ENCODE results near the gene SMAD4. TPM values are rescaled to one million over a fixed set of nuclear protein-coding genes. Genes with fewer than 3 reads are reported as not detected.

SMAD4 gene
- polyA plus RNA-seq, 3 donors, result 15.8 to 45.1 (median 28.3) TPM

DNA sequence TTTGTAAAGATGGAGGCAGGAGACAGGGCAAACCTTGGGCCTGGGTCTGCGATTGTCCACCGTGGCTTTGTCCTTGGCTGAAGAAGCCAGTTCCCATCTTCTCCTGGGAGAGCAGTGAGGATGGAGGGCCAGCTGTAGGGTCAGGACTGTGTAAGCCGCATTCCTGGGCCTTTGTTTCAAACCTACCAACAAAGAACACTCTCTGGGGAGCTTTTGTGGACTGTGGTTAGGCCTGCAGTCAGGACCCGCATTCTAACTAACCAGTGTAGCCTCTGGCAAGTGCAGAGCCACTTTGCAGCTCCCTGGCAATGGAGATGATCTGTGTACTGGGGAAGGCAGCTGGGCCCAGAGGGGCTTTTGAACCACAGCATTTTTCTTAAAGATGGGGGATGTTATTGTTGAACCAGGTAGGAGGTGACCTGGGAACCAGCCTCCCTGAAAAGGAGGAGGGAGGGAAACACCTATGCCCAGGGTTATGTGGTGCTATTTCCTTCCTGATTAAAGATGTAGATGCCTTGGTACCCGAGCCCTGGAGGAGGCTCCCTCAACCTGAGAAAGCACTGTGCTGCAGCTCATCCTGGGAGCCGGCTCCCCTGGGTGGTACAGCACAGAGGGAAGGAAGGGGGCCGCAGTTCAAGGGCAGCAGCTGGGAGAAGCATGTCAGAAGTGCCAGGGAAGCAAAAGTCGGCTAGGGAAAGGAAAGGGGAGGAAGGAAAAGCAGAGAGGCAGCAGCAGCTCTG, 12.7 kb upstream of the SMAD4 start:
- 77 to 81% (median 79%) methylated on average over 8 of the region's 8 CpGs for WGBS, 3 donors
- H3K27ac ChIP-seq (ENCODE audit: low read depth, low read length), result no peak overlapping the region

DNA sequence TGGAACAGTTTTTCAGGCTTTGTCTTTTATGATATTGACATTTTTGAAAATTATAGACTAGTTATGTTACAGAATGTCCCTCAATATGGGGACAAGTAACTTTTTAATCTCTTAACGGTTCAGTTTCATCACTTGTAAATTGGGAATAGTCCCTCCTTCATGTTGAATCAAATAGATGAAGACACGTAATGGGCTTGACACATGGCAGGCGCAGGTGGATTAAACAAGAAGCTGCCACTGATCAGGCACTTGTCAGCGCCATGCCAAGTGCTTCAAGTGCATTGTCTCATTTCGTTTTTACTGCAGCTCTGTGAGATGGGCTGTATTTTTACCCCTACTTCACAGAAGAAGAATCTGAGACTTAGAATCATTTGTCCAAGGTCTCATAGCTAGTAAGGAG, 9.5 kb upstream of the SMAD4 start:
- 85 to 92% (median 88%) methylated on average over 5 of the region's 5 CpGs for WGBS, 3 donors
- H3K27ac ChIP-seq (ENCODE audit: low read depth, low read length), result no peak overlapping the region

DNA sequence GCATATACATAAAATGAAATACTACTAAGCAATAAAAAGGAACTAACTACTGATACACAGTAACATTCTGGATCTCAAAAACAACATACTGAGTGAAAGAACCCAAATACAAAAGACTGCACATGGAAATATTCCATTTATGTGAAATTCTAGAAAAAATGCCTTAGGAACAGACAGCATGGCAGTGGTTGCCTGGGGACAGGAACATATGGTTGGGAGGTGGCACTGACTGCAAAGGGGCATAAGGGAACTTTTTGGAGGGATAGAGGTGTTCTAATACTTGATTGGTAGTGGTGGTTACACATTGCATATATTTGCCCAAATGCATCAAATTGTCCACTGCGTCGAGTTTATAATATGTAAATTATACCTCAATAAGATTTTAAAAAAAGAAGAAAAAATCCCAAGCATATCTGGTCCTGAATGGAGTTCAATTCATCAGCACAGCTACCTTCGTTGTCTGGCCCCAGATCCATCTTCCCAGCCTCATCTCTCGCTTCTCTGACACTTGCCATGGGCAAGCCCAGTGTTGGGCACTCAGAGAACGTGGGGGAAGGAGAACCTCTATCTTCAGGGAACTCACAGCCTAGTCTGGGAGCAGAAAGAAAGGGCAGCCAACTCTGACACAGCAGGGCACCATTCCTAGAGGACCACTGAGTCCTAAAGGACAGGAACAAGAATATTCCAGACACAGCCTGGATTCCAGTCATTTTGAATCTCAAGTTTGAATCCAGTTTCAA, 8.6 kb upstream of the SMAD4 start:
- WGBS, 3 donors, result 92 to 93% (median 93%) methylated on average over 5 of the region's 5 CpGs
- no peak overlapping the region for H3K27ac ChIP-seq (ENCODE audit: low read depth, low read length)

DNA sequence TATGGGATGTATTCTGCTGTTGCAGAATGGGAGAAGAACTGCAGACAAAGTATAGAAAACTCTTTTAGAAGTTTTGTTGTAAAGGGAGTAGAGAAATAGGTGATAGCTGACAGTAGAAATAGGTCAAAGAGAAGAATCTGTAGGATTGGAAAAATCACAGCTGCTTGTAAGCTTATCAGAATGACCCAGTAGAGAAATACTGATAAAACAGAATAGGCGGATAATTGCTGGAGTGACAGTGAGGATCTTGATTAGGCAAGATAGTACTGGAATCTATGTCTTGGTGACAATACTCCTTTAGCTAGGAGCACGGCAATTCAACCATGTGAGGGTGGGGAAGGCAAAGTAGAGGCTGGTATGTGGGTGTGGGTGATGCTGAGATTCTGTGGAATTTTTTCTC, 4.5 kb upstream of the SMAD4 start:
- WGBS, 3 donors, result 82 to 97% (median 96%) methylated on average over 2 of the region's 2 CpGs
- H3K27ac ChIP-seq (ENCODE audit: low read depth, low read length), result no peak overlapping the region

DNA sequence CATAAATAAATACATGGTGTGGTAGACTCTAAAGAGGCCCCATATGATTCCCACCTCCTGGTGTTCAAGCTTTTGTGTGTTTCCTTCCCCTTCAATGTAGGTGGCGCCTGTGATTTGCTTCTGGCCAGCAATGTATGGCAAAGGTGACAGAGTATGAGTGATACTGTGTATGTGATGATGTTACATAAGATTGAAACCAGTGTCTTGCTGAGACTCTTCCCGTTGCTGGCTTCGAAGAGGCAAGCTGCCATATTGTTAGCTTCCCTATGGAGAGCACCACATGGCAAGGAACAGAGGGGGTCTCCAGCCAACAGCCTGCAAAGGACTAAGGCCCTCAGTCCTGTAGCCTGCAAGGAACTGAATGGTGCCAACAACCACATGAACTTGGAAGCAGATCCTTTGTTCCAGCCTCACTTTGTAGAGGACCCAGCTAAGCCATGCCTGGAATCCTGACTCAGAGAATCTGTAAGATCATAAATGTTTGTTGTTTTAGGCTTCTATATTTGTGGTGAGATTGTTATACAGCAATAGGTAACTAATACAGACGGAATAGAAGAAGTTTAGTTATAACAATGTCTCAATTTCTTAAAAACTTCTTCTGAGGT, 1.7 kb upstream of the SMAD4 start:
- 73 to 86% (median 76%) methylated on average over 4 of the region's 4 CpGs for WGBS, 3 donors
- H3K27ac ChIP-seq (ENCODE audit: low read depth, low read length), result no peak overlapping the region

DNA sequence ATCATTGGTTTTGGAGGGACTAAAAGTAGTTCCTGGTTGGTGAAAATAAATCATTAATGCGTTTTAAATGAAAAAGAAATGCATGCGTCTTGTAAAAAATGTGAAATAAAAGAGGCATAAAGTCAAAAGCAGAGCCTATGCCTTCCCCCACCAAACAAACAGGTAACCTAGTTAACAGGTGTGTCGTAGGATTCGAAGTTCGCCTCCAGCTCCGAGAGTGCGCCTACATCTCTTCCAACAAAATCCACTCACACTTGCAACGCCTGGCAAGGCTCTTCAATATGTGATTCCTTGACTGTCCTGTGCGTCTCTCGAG, 677 bp upstream of the SMAD4 start:
- no peak overlapping the region for H3K27ac ChIP-seq (ENCODE audit: low read depth, low read length)
- WGBS, 3 donors, result 7 to 19% (median 15%) methylated on average over 10 of the region's 10 CpGs

- H3K27ac ChIP-seq (ENCODE audit: low read depth, low read length), result peak overlapping the region; percentile 91
- WGBS, 3 donors, result 0 to 1% (median 1%) methylated on average over 43 to 65 of the region's 66 CpGs
Observed at GRCh38 chr18:51030537-51031258, 685 bp downstream of the SMAD4 start.

GRCh38 chr18:51032193-51032592, 2.2 kb downstream of the SMAD4 start:
- H3K27ac ChIP-seq (ENCODE audit: low read depth, low read length), result no peak overlapping the region
- WGBS, 3 donors, result 17 to 33% (median 29%) methylated on average over 5 of the region's 5 CpGs

DNA sequence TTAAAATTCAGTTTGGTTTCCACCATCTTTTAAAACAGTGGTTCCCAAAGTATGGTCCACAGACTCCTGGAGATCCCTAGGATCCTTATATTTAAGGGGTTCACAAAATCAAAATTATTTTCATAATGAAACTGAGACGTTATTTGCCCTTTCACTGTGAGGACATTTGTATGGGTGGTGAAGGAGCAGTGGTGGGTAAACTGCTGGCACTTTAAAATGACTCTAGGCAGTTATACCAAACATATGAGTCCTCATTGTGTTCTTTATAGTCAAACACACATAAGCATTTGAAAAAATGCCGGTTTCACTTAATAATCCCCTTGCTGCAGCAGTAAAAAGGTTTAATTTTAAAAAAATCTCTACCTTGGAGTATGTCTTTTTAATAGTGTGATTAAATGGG, 7.2 kb downstream of the SMAD4 start:
- H3K27ac ChIP-seq (ENCODE audit: low read depth, low read length), result no peak overlapping the region
- 52 to 77% (median 54%) methylated on average over 2 of the region's 2 CpGs for WGBS, 3 donors

DNA sequence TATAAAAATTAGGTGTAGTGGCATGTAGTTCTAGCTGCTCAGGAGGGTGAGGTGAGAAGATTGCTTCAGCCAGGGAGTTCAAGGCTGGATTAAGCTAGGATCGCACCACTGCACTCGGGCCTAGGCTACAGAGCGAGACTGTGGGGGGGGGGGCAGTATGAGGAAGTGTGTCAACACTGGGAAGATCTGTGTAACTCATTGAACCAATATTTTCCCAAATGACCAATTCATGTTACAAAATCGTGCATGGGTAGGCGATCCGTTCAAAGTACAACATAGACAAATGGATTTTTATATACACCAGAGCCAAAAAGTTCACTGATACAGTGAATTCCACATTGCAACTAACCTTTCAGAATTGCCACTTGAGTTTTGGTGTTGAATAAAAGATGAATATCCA, 8.1 kb downstream of the SMAD4 start:
- H3K27ac ChIP-seq (ENCODE audit: low read depth, low read length), result peak overlapping the region; percentile 15
- 23 to 29% (median 29%) methylated on average over 6 of the region's 6 CpGs for WGBS, 3 donors

DNA sequence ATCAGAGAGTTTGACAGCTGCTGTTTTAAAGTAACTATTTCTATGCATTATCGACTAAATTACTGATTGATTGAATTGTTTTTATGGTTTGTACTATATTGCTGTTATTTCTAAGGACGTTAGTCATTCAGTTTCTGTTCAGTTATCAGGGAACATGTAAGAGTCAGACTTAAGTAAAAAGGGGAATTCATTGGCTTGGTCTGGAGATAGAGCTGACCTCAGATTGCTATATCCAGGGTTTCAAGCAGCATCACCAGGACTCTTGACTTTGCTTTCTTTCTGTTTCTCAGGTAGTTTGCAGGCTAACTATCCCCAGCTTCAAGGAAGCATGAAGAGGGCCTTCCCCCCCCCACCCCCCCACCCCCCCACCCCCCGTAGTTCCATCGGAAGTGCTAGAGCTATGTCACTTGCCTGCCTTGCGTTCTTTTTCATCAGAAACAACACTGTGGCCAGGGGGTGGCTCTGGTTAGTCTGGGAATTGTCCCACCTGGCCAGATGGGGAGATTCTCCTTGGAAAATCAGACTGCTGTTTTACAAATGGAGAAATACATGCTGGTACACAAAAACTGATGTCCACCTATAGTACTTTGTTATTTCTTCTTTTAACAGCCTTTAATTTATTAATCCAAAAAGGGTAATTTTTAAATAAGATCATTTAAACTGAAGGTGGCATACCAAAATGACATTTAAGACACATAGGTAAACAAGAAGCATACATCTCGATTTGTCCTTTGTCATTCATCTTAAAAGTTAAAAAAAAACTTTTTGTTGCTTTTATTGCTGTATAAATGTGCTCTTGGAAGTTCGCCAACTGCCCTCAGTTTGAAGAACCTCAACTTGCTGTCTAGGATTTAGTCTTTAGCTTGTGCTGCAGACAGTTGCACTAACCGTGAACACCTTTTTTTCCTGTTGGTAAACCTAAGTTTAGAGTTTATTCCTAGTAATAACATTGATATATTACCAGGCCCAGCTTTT, 9.4 kb downstream of the SMAD4 start:
- WGBS, 3 donors, result 30 to 46% (median 46%) methylated on average over 8 of the region's 8 CpGs
- H3K27ac ChIP-seq (ENCODE audit: low read depth, low read length), result no peak overlapping the region

GRCh38 chr18:51041677-51042352, 11.8 kb downstream of the SMAD4 start:
- H3K27ac ChIP-seq (ENCODE audit: low read depth, low read length), result no peak overlapping the region
- 94 to 97% (median 96%) methylated on average over 3 of the region's 3 CpGs for WGBS, 3 donors

DNA sequence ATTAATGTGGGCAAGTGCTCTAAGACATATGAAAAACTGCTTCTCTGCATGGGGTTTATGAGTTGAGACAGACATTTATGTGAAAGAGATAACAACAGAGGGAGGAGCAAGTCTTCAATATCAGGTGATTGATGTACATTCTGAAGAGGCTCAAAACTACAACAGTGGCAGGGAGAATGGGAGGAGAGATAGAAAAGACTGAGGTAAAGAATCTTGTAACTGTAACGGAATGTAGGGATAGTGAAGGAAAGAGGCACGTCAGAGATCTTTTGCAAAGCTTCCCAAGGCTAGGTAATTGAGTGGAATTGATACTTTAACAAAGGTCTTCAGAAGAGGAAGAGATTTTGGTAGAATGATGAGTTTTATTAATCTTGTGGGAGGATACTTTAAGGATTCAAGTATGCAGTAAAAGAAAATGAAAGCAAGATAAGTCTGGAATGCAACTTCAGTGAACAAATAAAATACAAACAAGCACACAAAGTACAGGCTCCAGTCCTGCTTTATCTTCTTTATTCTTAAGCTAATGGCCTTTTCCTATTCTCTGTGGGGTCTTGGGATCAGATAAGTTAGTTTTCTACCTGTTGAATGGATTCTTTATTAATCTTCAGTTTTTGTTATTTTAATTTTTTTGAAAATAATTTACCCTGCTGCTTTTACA, 15.0 kb downstream of the SMAD4 start:
- WGBS, 3 donors, result 28 to 45% (median 44%) methylated on average over 2 of the region's 2 CpGs
- H3K27ac ChIP-seq (ENCODE audit: low read depth, low read length), result no peak overlapping the region

DNA sequence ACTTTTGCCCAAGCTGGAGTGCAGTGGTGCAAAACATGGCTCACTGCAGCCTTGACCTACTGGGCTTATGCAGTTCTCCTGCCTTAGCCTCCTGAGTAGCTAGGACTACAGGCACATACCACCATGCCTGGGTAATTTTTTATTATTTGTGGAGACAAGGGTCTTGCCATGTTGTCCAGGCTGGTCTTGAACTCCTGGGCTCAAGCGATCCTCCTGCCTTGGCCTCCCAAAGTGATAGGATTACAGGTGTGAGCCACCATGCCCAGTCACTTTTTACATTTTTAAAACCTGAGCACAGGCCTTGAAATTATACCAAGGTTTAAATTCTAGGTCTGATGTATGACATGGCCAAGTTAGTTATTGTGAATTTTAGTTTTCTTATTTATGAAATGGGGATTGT, 18.2 kb downstream of the SMAD4 start:
- WGBS, 3 donors, result 100% methylated on average over 1 of the region's 1 CpG
- H3K27ac ChIP-seq (ENCODE audit: low read depth, low read length), result no peak overlapping the region

- WGBS, 3 donors, result 97 to 98% (median 97%) methylated on average over 2 of the region's 2 CpGs
- H3K27ac ChIP-seq (ENCODE audit: low read depth, low read length), result no peak overlapping the region
Observed at GRCh38 chr18:51049137-51049536, 19.1 kb downstream of the SMAD4 start.

DNA sequence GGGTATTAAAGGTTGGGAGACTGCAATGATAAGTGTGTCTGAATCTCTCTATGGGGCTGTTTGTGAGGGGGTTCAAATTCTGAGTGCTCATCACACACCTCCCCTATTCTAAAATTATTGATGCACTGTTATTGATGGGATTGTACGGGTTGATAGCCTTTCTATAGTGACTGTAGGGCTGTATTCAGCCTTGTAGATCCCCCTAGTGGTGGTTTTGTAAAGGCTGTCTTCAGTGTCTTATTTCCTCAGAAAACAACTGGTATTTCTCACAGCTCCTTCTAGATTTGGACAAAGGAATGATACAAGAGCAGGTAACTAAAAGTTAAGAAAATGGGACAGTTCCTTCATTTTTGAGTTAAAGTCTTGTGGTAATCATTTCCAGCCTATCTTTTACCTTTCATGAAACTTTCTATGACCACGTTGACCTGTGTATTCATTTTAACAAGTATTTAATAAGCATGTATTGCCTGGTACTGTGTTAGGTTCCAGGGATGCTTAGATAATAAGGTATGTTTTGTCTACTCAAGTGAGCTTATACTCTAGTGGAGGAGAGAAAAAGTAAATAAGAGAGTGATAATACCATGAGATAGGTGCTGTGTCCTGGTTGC, 21.2 kb downstream of the SMAD4 start:
- H3K27ac ChIP-seq (ENCODE audit: low read depth, low read length), result no peak overlapping the region
- 39 to 45% (median 43%) methylated on average over 2 of the region's 2 CpGs for WGBS, 3 donors

DNA sequence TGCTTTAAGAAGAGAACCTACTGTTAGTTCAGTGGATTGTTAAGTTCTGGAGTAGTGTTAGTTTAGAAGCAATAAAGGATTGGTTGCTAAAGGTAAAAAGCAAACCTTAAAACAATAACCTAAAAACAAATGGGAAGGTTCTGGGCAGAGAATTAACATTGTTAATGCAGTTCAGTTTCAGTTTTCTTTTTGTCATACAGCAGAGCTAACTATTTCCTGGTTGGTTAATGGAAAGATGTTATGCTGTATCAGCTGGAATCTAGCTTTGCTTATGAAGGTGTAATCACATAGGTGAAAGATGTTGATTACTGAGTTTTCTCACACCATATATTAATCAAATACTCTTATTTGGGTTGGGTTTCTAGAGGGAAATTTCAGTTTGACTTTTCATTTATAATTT, 23.8 kb downstream of the SMAD4 start:
- no peak overlapping the region for H3K27ac ChIP-seq (ENCODE audit: low read depth, low read length)
